RWPE1 (cell line): ENCODE measurements around the gene AGFG2.

ENCODE experiments used
- CTCF ChIA-PET: fragments of 350-600 bp; sonication (Branson Sonifier 250); formaldehyde crosslinking; extraction: SDS; loops from one replicate; lab custom pipeline; 2021; lab: Yijun Ruan, JAX
- POLR2A ChIA-PET: fragments of 400-600 bp; formaldehyde crosslinking; extraction: SDS; loops from one replicate; lab custom pipeline; 2020; ENCODE audit warnings: antibody characterized with exemption; ENCODE audit not compliant: low non-redundant PET; lab: Yijun Ruan, JAX
- DNase-seq: peaks from one replicate; pipeline ENCODE4 v3.0.0; 2012; ENCODE audit warnings: low spot score
- H3K27ac ChIP-seq: fragments of 450-650 bp; 2 replicates; pipeline ENCODE4 v1.5.1; 2017
- TF ChIP-seq, protein P1 (sequence below): fragments of 450-650 bp; conservative IDR thresholded peaks from 2 replicates; pipeline ENCODE4 v1.5.1; 2017; ENCODE audit warnings: low read depth, mild to moderate bottlenecking

AGFG2 gene

GRCh38 chr7:100572281-100572948, 33.4 kb downstream of the AGFG2 start:
- POLR2A ChIA-PET: no interaction called here
- CTCF ChIA-PET: interaction anchor here (0.7 to 0.8 kb wide), 2 partner anchors 14 to 103 kb away, joined by 3 read pairs; no protein-coding TSS in a partner anchor

GRCh38 chr7:100572949-100573675, 34.1 kb downstream of the AGFG2 start:
- CTCF ChIA-PET: interaction anchor here (0.7 to 0.8 kb wide), 2 partner anchors 14 to 104 kb away, joined by 3 read pairs; no protein-coding TSS in a partner anchor
- POLR2A ChIA-PET: no interaction called here
- H3K27ac ChIP-seq: no peak overlapping the region
- TF ChIP-seq, protein P1, sequence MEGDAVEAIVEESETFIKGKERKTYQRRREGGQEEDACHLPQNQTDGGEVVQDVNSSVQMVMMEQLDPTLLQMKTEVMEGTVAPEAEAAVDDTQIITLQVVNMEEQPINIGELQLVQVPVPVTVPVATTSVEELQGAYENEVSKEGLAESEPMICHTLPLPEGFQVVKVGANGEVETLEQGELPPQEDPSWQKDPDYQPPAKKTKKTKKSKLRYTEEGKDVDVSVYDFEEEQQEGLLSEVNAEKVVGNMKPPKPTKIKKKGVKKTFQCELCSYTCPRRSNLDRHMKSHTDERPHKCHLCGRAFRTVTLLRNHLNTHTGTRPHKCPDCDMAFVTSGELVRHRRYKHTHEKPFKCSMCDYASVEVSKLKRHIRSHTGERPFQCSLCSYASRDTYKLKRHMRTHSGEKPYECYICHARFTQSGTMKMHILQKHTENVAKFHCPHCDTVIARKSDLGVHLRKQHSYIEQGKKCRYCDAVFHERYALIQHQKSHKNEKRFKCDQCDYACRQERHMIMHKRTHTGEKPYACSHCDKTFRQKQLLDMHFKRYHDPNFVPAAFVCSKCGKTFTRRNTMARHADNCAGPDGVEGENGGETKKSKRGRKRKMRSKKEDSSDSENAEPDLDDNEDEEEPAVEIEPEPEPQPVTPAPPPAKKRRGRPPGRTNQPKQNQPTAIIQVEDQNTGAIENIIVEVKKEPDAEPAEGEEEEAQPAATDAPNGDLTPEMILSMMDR: no peak
- DNase-seq: no peak

More at GRCh38 chr7:100572281-100572948, 33.4 kb downstream of the AGFG2 start:
- DNase-seq: no peak
- TF ChIP-seq, protein P1: no peak
- peak overlapping the region; percentile 6; the same call in 1 of the 2 replicates for H3K27ac ChIP-seq

GRCh38 chr7:100573691-100574361, 34.8 kb downstream of the AGFG2 start, which contains the start of gene SAP25:
TSS of gene SAP25 (minus strand) at chr7:100573900. CDS start at chr7:100573742, 158 bp downstream.
- no peak within 1 kb of the TSS for H3K27ac ChIP-seq
- TF ChIP-seq, protein P1: peak; percentile 72
- DNase-seq: no peak
- ChIA-PET POLR2A (no interaction called here), CTCF (interaction anchor here (0.6 to 1.0 kb wide), 2 partner anchors 9 to 17 kb away, joined by 3 read pairs; no protein-coding TSS in a partner anchor)

GRCh38 chr7:100574362-100575205, 35.6 kb downstream of the AGFG2 start:
- POLR2A ChIA-PET: no interaction called here
- CTCF ChIA-PET: interaction anchor here (0.6 to 1.0 kb wide), 2 partner anchors 10 to 18 kb away, joined by 3 read pairs; no protein-coding TSS in a partner anchor

DNA sequence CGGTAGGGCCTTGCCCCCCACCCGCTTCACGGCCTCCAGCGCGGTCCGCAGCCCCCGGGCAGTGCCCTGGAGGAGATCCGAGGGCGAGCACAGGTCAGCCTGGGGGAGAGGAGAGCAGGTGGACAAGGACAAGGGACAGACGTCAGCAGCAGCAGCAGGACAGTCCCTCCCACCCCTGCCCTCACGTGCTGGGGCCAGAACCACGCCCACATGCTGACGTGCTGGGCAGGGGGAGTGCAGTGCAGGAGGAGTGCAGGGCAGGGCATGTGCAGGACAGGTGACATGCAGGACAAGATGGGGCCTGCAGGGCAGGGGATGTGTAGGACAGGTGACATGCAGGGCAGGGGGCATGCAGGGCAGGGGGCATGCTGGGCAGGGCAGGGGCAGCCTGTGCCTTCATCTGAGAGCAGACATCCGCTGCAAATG, 36.2 kb downstream of the AGFG2 start:
- TF ChIP-seq, protein P1: no peak
- peak overlapping the region; percentile 20; the same call in 1 of the 2 replicates for H3K27ac ChIP-seq
- POLR2A ChIA-PET: no interaction called here
- no peak for DNase-seq
- CTCF ChIA-PET: interaction anchor here (1.0 kb wide), 1 partner anchor 11 kb away, joined by 3 read pairs; no protein-coding TSS in a partner anchor

More at GRCh38 chr7:100574362-100575205, 35.6 kb downstream of the AGFG2 start:
- DNase-seq: no peak
- 0 out of 2 replicates have a peak overlapping the region, but pooled peaks have one; percentile 20 for H3K27ac ChIP-seq
- TF ChIP-seq, protein P1: no peak
